Loucy (cell line): ENCODE measurements around the gene TEX2.

Experiments used
- H2AFZ ChIP-seq: fragments of 200-600 bp; sonication (generic); 2 replicates; pipeline ENCODE4 v1.6.0; 2016; ENCODE audit warnings: antibody characterized with exemption, mild to moderate bottlenecking, low read length, moderate library complexity
- H3F3A ChIP-seq: fragments of 200-600 bp; 2 replicates; pipeline ENCODE4 v1.6.0; 2016; ENCODE audit warnings: antibody characterized with exemption, low read depth, mild to moderate bottlenecking
- H3K27me3 ChIP-seq: fragments of 200-600 bp; sonication (generic); 2 replicates; pipeline ENCODE4 v1.6.1; 2014; ENCODE audit warnings: low read length, mild to moderate bottlenecking; ENCODE audit not compliant: insufficient read depth, poor library complexity, severe bottlenecking
- H3K36me3 ChIP-seq: fragments of 200-600 bp; sonication (generic); 2 replicates; pipeline ENCODE4 v1.6.1; 2016; ENCODE audit warnings: low read length; ENCODE audit not compliant: insufficient read depth
- H3K4me1 ChIP-seq: fragments of 200-600 bp; sonication (generic); 2 replicates; pipeline ENCODE4 v1.5.1; 2014; ENCODE audit warnings: low read length, mild to moderate bottlenecking; ENCODE audit not compliant: insufficient read depth, poor library complexity, severe bottlenecking
- H3K4me2 ChIP-seq: fragments of 200-600 bp; sonication (generic); 2 replicates; pipeline ENCODE4 v1.6.0; 2014; ENCODE audit warnings: antibody characterized with exemption, low read length, low read depth, mild to moderate bottlenecking; ENCODE audit not compliant: poor library complexity, severe bottlenecking
- H3K4me3 ChIP-seq: fragments of 200-600 bp; sonication (generic); 2 replicates; pipeline ENCODE4 v1.5.1; 2014; ENCODE audit warnings: low read length, mild to moderate bottlenecking, mixed read lengths; ENCODE audit not compliant: poor library complexity, severe bottlenecking
- H3K79me2 ChIP-seq: fragments of 200-600 bp; sonication (generic); 2 replicates; pipeline ENCODE4 v1.6.1; 2014; ENCODE audit warnings: low read length; ENCODE audit not compliant: insufficient read depth
- H3K9ac ChIP-seq: fragments of 200-600 bp; sonication (generic); 2 replicates; pipeline ENCODE4 v1.6.0; 2014; ENCODE audit warnings: mild to moderate bottlenecking, low read depth, low read length, moderate library complexity; ENCODE audit not compliant: poor library complexity, severe bottlenecking
- H3K9me2 ChIP-seq: fragments of 200-600 bp; sonication (generic); replicated peaks from 2 replicates; pipeline ENCODE4 v1.6.1; 2016; ENCODE audit warnings: low read depth, low read length, mixed read lengths
- H3K9me3 ChIP-seq: fragments of 200-600 bp; sonication (generic); 2 replicates; pipeline ENCODE4 v1.6.1; 2014; ENCODE audit warnings: mild to moderate bottlenecking, antibody characterized with exemption, low read length, low read depth; ENCODE audit not compliant: insufficient read depth
- H4K20me1 ChIP-seq: fragments of 200-600 bp; sonication (generic); 2 replicates; pipeline ENCODE4 v1.6.0; 2014; ENCODE audit warnings: antibody characterized with exemption, low read length, mild to moderate bottlenecking; ENCODE audit not compliant: insufficient read depth, poor library complexity, severe bottlenecking
- CTCF ChIP-seq: fragments of 200-600 bp; sonication (generic); conservative IDR thresholded peaks from 2 replicates; pipeline ENCODE4 v1.5.1; 2014; ENCODE audit warnings: mild to moderate bottlenecking, antibody characterized with exemption, low read length
- EZH2phosphoT487 ChIP-seq: fragments of 200-600 bp; IDR thresholded peaks from 2 replicates; pipeline ENCODE4 v1.6.1; 2018; ENCODE audit warnings: antibody characterized with exemption, mild to moderate bottlenecking, moderate library complexity, borderline replicate concordance

Gene TEX2

GRCh38 chr17:64291268-64291851, 28.3 kb upstream of the TEX2 start:
- no peak overlapping the region for H3K4me2 ChIP-seq
- no peak for TF ChIP-seq EZH2phosphoT487
- peak; percentile 68 for TF ChIP-seq CTCF

GRCh38 chr17:64289741-64290141, 26.7 kb upstream of the TEX2 start:
- Histone ChIP-seq H3K4me1 (no peaks in the 10 kb centered on the region), H3K9me2 (no peaks in the 10 kb centered on the region), H4K20me1 (no peaks in the 10 kb centered on the region), H3K4me3 (no peak overlapping the region), H3K9ac (no peak overlapping the region), H3K4me2 (no peak overlapping the region), H3F3A (no peaks in the 10 kb centered on the region), H3K9me3 (no peaks in the 10 kb centered on the region), H3K36me3 (no peaks in the 10 kb centered on the region), H3K79me2 (no peaks in the 10 kb centered on the region), H2AFZ (no peak overlapping the region), H3K27me3 (no peaks in the 10 kb centered on the region)
- no peak for TF ChIP-seq CTCF
- no peak for TF ChIP-seq EZH2phosphoT487

More at GRCh38 chr17:64291268-64291851, 28.3 kb upstream of the TEX2 start:
- H3K9ac ChIP-seq, result no peak overlapping the region
- H3K27me3 ChIP-seq, result no peaks in the 10 kb centered on the region
- H3K4me1 ChIP-seq, result no peaks in the 10 kb centered on the region
- no peak overlapping the region for H2AFZ ChIP-seq
- no peaks in the 10 kb centered on the region for H3F3A ChIP-seq
- H4K20me1 ChIP-seq, result no peaks in the 10 kb centered on the region
- H3K4me3 ChIP-seq, result no peak overlapping the region
- H3K9me2 ChIP-seq, result no peaks in the 10 kb centered on the region
- no peaks in the 10 kb centered on the region for H3K9me3 ChIP-seq
- no peaks in the 10 kb centered on the region for H3K79me2 ChIP-seq
- no peaks in the 10 kb centered on the region for H3K36me3 ChIP-seq

- Histone ChIP-seq H3K9me2 (no peaks in the 10 kb centered on the region), H3F3A (no peaks in the 10 kb centered on the region), H3K36me3 (no peaks in the 10 kb centered on the region), H3K4me2 (no peak overlapping the region), H3K9ac (no peak overlapping the region), H3K79me2 (no peaks in the 10 kb centered on the region), H3K9me3 (no peaks in the 10 kb centered on the region), H3K4me1 (no peaks in the 10 kb centered on the region), H4K20me1 (no peaks in the 10 kb centered on the region), H3K4me3 (no peak overlapping the region), H3K27me3 (no peaks in the 10 kb centered on the region), H2AFZ (no peak overlapping the region)
- no peak for TF ChIP-seq CTCF
- TF ChIP-seq EZH2phosphoT487, result no peak
These were observed 19.7 kb upstream of the TEX2 start for GRCh38 chr17:64282753-64283080.
